Suprapubic skin (tissue), 4 donors: ENCODE results near the gene PATL1. TPM values are rescaled to one million over a fixed set of nuclear protein-coding genes. Genes with fewer than 3 reads are reported as not detected.

Experiments used
- DNase-seq, 2 donors: peaks; one replicate each; pipeline ENCODE4 v3.0.0-alpha.2; 2019; ENCODE audit warnings: low spot score in 2 of 2
- H3K27ac ChIP-seq: fragments of 200-600 bp; sonication (generic); one replicate; pipeline ENCODE4 v1.5.1; 2019
- H3K27me3 ChIP-seq: fragments of 200-600 bp; sonication (generic); one replicate; pipeline ENCODE4 v1.5.1; 2019
- H3K36me3 ChIP-seq: fragments of 200-600 bp; sonication (generic); one replicate; pipeline ENCODE4 v1.5.1; 2019
- H3K4me1 ChIP-seq: fragments of 200-600 bp; sonication (generic); one replicate; pipeline ENCODE4 v1.5.1; 2019
- H3K4me3 ChIP-seq: fragments of 200-600 bp; sonication (generic); one replicate; pipeline ENCODE4 v1.5.1; 2019; ENCODE audit warnings: mild to moderate bottlenecking
- H3K9me3 ChIP-seq: fragments of 200-600 bp; sonication (generic); one replicate; pipeline ENCODE4 v1.5.1; 2019
- EP300 ChIP-seq: sonication (generic); formaldehyde crosslinking; IDR thresholded peaks from one replicate; pipeline ENCODE4 v1.6.1; 2017; ENCODE audit warnings: antibody characterized with exemption
- POLR2A ChIP-seq, 2 donors: fragments of 450-650 bp; IDR thresholded peaks; one replicate each; pipeline ENCODE4 v1.6.1; 2017; ENCODE audit warnings: antibody characterized with exemption in 2 of 2, mild to moderate bottlenecking in 2 of 2, moderate library complexity in 2 of 2
- POLR2AphosphoS5 ChIP-seq, 3 donors: sonication (generic); formaldehyde crosslinking; IDR thresholded peaks; one replicate each; pipeline ENCODE4 v1.6.1; 2017; ENCODE audit warnings: antibody characterized with exemption in 3 of 3
- WGBS: methylation state at CpG from one replicate; pipeline ENCODE4 v1.1.5; 2018; 5-methylcytosine and 5-hydroxymethylcytosine counted together
- total RNA-seq, 4 donors: library from RNA; depleted of rRNA; stranded (reverse); fragments of >200 nt; gene quantifications; one replicate each; pipeline ENCODE4 v1.1.0, GENCODE V29; 2016
- TF ChIP-seq, protein P1 (sequence below), 2 donors: fragments of 200-600 bp in 1 of 2; fragments of 450-650 bp in 1 of 2; sonication (generic) in 1 of 2; IDR thresholded peaks; one replicate each; pipeline ENCODE4 v1.5.1; 2016 to 2019; ENCODE audit warnings: antibody characterized with exemption in 2 of 2, mild to moderate bottlenecking in 1 of 2, moderate library complexity in 1 of 2

PATL1 gene
- total RNA-seq, 4 donors from 2014 or later, result 14.3 to 23.2 (median 19.2) TPM

DNA sequence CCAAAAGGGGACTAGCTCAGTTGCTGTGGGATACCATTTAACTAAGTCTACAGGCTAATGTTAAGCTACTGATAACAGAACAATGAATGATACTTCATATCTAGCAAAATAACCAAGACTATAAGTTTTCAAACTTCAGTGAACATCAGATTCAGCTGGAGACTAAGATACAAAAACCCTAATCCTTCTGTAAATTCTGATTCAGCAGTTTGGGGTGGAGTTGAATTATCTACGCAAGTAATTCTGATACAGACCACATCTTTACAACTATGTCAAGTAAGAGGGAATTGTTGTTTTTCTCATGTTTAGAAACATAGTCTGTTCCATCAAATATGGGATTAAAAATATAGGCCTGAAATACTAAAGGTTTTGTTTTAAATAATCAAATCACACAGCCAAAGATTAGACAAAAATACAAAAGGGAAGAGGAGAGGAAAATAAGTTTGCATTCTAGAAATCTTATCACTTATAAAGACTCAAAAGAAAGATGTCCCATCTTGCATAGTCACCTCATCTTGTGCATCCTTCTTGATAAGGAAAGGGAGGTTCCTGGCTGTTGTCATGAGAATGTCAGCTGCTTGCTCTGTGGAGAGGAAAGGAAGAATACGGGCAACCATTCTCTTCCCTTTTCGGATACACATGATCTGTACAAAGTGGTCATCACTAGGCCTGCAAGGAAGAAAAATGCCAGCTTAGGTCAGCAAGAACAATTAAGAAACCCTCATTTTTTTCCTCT is 21.4 kb downstream of the PATL1 start:
- Histone ChIP-seq H3K27ac (no peak overlapping the region), H3K27me3 (no peaks in the 10 kb centered on the region), H3K4me1 (no peaks in the 10 kb centered on the region), H3K36me3 (peaks cover 87% of the 10 kb centered on the region), H3K9me3 (no peaks in the 10 kb centered on the region), H3K4me3 (no peak overlapping the region)
- TF ChIP-seq EP300, result no peak
- TF ChIP-seq, protein P1, sequence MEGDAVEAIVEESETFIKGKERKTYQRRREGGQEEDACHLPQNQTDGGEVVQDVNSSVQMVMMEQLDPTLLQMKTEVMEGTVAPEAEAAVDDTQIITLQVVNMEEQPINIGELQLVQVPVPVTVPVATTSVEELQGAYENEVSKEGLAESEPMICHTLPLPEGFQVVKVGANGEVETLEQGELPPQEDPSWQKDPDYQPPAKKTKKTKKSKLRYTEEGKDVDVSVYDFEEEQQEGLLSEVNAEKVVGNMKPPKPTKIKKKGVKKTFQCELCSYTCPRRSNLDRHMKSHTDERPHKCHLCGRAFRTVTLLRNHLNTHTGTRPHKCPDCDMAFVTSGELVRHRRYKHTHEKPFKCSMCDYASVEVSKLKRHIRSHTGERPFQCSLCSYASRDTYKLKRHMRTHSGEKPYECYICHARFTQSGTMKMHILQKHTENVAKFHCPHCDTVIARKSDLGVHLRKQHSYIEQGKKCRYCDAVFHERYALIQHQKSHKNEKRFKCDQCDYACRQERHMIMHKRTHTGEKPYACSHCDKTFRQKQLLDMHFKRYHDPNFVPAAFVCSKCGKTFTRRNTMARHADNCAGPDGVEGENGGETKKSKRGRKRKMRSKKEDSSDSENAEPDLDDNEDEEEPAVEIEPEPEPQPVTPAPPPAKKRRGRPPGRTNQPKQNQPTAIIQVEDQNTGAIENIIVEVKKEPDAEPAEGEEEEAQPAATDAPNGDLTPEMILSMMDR (IDR thresholded peaks at IDR 0.05), result no peak
- TF ChIP-seq POLR2AphosphoS5 (IDR thresholded peaks at IDR 0.05), result no peak
- no peak for TF ChIP-seq POLR2A (IDR thresholded peaks at IDR 0.05)
- 85% methylated on average over 3 of the region's 3 CpGs for WGBS
- DNase-seq, result no peak

DNA sequence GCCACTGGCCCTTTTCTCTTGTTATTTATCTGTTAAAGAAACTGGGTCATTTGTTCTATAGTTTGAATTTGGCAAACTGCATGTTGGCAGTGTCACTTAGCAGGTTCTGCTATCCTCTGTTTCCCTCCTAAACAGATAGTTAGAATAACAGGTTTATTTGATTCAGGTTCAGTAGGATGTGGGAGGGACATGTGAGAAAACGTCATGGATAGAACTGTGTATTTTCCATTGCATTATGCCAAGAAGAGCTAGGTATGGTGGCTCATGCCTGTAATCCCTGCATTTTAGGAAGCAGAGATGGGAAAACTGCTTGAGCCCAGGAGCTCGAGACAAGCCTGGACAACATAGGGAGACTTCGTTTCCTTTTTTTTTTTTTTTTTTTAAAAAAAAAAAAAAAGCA is 24.3 kb downstream of the PATL1 start:
- 60% methylated on average over 3 of the region's 3 CpGs for WGBS
- no peak overlapping the region for H3K27ac ChIP-seq
- H3K27me3 ChIP-seq, result no peaks in the 10 kb centered on the region
- no peak for DNase-seq
- H3K9me3 ChIP-seq, result no peaks in the 10 kb centered on the region
- H3K36me3 ChIP-seq, result peaks cover 87% of the 10 kb centered on the region
- H3K4me1 ChIP-seq, result no peaks in the 10 kb centered on the region
- no peak overlapping the region for H3K4me3 ChIP-seq
- TF ChIP-seq POLR2A (IDR thresholded peaks at IDR 0.05) (no peak), EP300 (no peak), POLR2AphosphoS5 (IDR thresholded peaks at IDR 0.05) (no peak)
- TF ChIP-seq, protein P1 (IDR thresholded peaks at IDR 0.05), result no peak

GRCh38 chr11:59643390-59643789 is 25.4 kb downstream of the PATL1 start:
- no peak overlapping the region for H3K4me3 ChIP-seq
- no peak overlapping the region for H3K27ac ChIP-seq
- DNase-seq, result no peak
- TF ChIP-seq POLR2AphosphoS5 (IDR thresholded peaks at IDR 0.05) (no peak), POLR2A (IDR thresholded peaks at IDR 0.05) (no peak), EP300 (no peak)
- TF ChIP-seq, protein P1 (IDR thresholded peaks at IDR 0.05), result no peak
- H3K36me3 ChIP-seq, result peaks cover 87% of the 10 kb centered on the region
- no peaks in the 10 kb centered on the region for H3K4me1 ChIP-seq
- 89% methylated on average over 3 of the region's 3 CpGs for WGBS
- H3K27me3 ChIP-seq, result no peaks in the 10 kb centered on the region
- H3K9me3 ChIP-seq, result no peaks in the 10 kb centered on the region

DNA sequence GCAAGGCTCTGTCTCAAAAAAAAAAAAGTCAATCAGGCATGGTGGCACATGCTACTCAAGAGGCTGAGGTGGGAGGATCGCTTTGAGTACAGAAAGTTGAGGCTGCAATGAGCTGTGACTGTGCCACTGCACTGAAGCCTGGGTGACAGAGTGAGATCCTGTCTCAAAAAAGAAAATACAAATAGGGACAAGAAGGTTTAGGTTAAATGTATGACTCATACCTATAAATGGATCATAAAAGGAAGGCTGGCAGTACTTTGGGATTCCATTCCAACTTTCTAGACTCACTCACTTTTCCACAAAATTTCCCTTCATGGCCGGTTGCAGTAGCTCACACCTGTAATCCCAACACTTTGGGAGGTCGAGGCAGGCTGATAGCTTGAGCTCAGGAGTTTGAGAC is 27.7 kb downstream of the PATL1 start:
- Histone ChIP-seq H3K4me1 (no peaks in the 10 kb centered on the region), H3K4me3 (no peak overlapping the region), H3K9me3 (no peaks in the 10 kb centered on the region), H3K27ac (no peak overlapping the region), H3K36me3 (peaks cover 87% of the 10 kb centered on the region), H3K27me3 (no peaks in the 10 kb centered on the region)
- no peak for TF ChIP-seq EP300
- no peak for TF ChIP-seq POLR2A (IDR thresholded peaks at IDR 0.05)
- TF ChIP-seq, protein P1 (IDR thresholded peaks at IDR 0.05), result no peak
- no peak for TF ChIP-seq POLR2AphosphoS5 (IDR thresholded peaks at IDR 0.05)
- DNase-seq, result no peak
- WGBS, result 84% methylated on average over 3 of the region's 3 CpGs

GRCh38 chr11:59630493-59630892 is 38.3 kb downstream of the PATL1 start:
- no peak overlapping the region for H3K4me3 ChIP-seq
- no peak for DNase-seq
- peaks cover 6% of the 10 kb centered on the region for H3K36me3 ChIP-seq
- H3K27me3 ChIP-seq, result no peaks in the 10 kb centered on the region
- WGBS, result 80% methylated on average over 2 of the region's 2 CpGs
- TF ChIP-seq, protein P1 (IDR thresholded peaks at IDR 0.05), result no peak
- no peak for TF ChIP-seq EP300
- TF ChIP-seq POLR2A (IDR thresholded peaks at IDR 0.05), result no peak
- TF ChIP-seq POLR2AphosphoS5 (IDR thresholded peaks at IDR 0.05), result no peak
- H3K27ac ChIP-seq, result no peak overlapping the region
- H3K4me1 ChIP-seq, result no peaks in the 10 kb centered on the region
- H3K9me3 ChIP-seq, result no peaks in the 10 kb centered on the region
